Activated T-cell treated with anti-CD3 and anti-CD28 coated beads, Interleukin-2, amount 50 U/mL, for 72 hours (primary cell): ENCODE results near the gene RELB. TPM values are rescaled to one million over a fixed set of nuclear protein-coding genes. Genes with fewer than 3 reads are reported as not detected.
"Not testable (repeated sequence)": the region's sequence is repeated elsewhere in the genome, so short reads cannot be mapped to it uniquely, and the experiment has no call there.

Source experiments
- ATAC-seq, 2 donors: fragments of 150-1000 bp; cut with Tn5 transposase; replicated peaks in 1 of 2; 2 replicates each; pipeline ENCODE4 v1.10.0; 2021; ENCODE audit warnings: moderate library complexity in 2 of 2, mild to moderate bottlenecking in 1 of 2
- DNase-seq, 2 donors: peaks; one replicate each; pipeline ENCODE4 v3.0.0; 2021 to 2022; ENCODE audit warnings: mixed read lengths in 1 of 2
- H3K27ac Mint-ChIP-seq: one replicate; pipeline ENCODE4 v1.8.0; 2022; ENCODE audit warnings: mild to moderate bottlenecking, moderate library complexity, mixed read lengths
- H3K27me3 Mint-ChIP-seq: one replicate; pipeline ENCODE4 v1.8.0; 2022; ENCODE audit warnings: low read depth, mixed read lengths
- H3K36me3 Mint-ChIP-seq, 2 donors: one replicate each; pipeline ENCODE4 v1.8.0; 2022; ENCODE audit warnings: mixed read lengths in 2 of 2, mild to moderate bottlenecking in 1 of 2; ENCODE audit not compliant: insufficient read depth in 2 of 2
- H3K4me1 Mint-ChIP-seq: one replicate; pipeline ENCODE4 v1.8.0; 2022; ENCODE audit warnings: low read depth, mixed read lengths
- H3K4me3 Mint-ChIP-seq, 2 donors: one replicate each; pipeline ENCODE4 v1.8.0; 2022; ENCODE audit warnings: mild to moderate bottlenecking in 2 of 2, mixed read lengths in 2 of 2, moderate library complexity in 2 of 2
- H3K9me3 Mint-ChIP-seq, 2 donors: one replicate each; pipeline ENCODE4 v1.8.0; 2022; ENCODE audit warnings: mixed read lengths in 2 of 2
- total RNA-seq, 2 donors: library from RNA; stranded (reverse); gene quantifications; one replicate each; pipeline ENCODE4 v1.2.3, GENCODE V29; 2022

Gene RELB
- total RNA-seq, 2 donors from 2014 or later, result 142 to 145 TPM

GRCh38 chr19:44969437-44969836 lies 31.8 kb upstream of the RELB start:
- no peak for ATAC-seq
- Mint-ChIP-seq H3K4me1 (no peaks in the 10 kb centered on the region), H3K4me3 (no peak overlapping the region), H3K27ac (no peak overlapping the region), H3K36me3 (peaks cover 0 to 11% of the 10 kb centered on the region in 2 donors), H3K27me3 (no peaks in the 10 kb centered on the region), H3K9me3 (no peaks in the 10 kb centered on the region)
- no peak for DNase-seq

DNA sequence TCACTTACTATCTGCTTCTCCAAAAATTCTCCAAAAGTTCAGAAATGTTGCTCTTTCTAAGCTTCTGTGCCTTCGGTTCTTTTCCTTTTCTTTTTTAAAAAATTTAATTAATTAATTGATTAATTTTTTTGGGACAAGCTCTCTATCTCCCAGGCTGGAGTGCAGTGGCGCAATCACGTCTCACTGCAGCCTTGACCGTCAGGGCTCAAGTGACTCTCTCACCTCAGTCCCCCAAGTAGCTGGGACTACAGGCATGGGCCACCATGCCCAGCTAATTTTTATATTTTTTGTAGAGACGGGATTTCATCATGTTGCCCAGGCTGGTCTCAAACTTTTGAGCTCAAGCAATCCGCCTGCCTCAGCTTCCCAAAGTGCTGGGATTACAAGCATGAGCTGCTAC lies 29.8 kb upstream of the RELB start:
- not testable (repeated sequence) for H3K27me3 Mint-ChIP-seq, DNase-seq, H3K36me3 Mint-ChIP-seq, H3K9me3 Mint-ChIP-seq, ATAC-seq, H3K4me1 Mint-ChIP-seq, H3K27ac Mint-ChIP-seq, H3K4me3 Mint-ChIP-seq

- Mint-ChIP-seq H3K4me3 (no peak overlapping the region), H3K36me3 (peaks cover 5 to 12% of the 10 kb centered on the region in 2 donors), H3K27ac (no peak overlapping the region), H3K4me1 (no peaks in the 10 kb centered on the region), H3K9me3 (no peaks in the 10 kb centered on the region), H3K27me3 (no peaks in the 10 kb centered on the region)
- DNase-seq (no peak), ATAC-seq (no peak)
These were observed 28.5 kb upstream of the RELB start for GRCh38 chr19:44972802-44973201.

- no peak overlapping the region for H3K27ac Mint-ChIP-seq
- no peak overlapping the region for H3K4me3 Mint-ChIP-seq
- H3K36me3 Mint-ChIP-seq, result peaks cover 5 to 14% of the 10 kb centered on the region in 2 donors
- no peaks in the 10 kb centered on the region for H3K4me1 Mint-ChIP-seq
- no peaks in the 10 kb centered on the region for H3K9me3 Mint-ChIP-seq
- no peaks in the 10 kb centered on the region for H3K27me3 Mint-ChIP-seq
- DNase-seq, result no peak
- ATAC-seq, result no peak
These were observed 27.1 kb upstream of the RELB start for GRCh38 chr19:44973982-44974735.

- peaks cover 5 to 14% of the 10 kb centered on the region in 2 donors for H3K36me3 Mint-ChIP-seq
- ATAC-seq, result peak in 1 of 2 donors; percentile 38
These were observed 26.4 kb upstream of the RELB start for GRCh38 chr19:44974857-44975256.

GRCh38 chr19:44975444-44975843 lies 25.8 kb upstream of the RELB start:
- Mint-ChIP-seq H3K4me3 (no peak overlapping the region), H3K4me1 (no peaks in the 10 kb centered on the region), H3K9me3 (no peaks in the 10 kb centered on the region), H3K27ac (no peak overlapping the region), H3K36me3 (peaks cover 5 to 14% of the 10 kb centered on the region in 2 donors), H3K27me3 (no peaks in the 10 kb centered on the region)
- DNase-seq (no peak), ATAC-seq (no peak)

More at GRCh38 chr19:44974857-44975256, 26.4 kb upstream of the RELB start:
- Mint-ChIP-seq H3K4me3 (no peak overlapping the region), H3K27me3 (no peaks in the 10 kb centered on the region), H3K27ac (no peak overlapping the region), H3K9me3 (no peaks in the 10 kb centered on the region), H3K4me1 (no peaks in the 10 kb centered on the region)
- DNase-seq, result no peak

DNA sequence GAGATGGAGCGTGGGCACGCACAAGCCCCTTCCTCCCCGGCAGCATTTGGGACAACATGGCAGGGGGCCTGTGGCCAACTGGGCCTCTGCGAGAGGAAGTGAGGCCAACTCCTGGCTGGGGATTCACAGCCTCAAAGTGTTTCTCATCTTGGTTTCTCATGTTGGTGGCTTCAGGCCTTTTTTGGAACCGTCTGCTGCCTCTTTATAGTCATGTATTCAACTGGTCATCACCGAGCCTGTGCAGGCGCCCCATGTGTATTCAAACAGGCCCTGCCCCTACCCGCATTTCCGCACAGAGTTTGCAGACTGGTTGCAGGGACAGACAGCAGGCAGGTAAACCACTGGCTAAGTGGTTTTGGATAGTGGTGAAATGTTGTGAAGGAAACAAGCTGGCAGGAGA lies 17.3 kb upstream of the RELB start:
- no peaks in the 10 kb centered on the region for H3K36me3 Mint-ChIP-seq
- DNase-seq (no peak), ATAC-seq (no peak)
- H3K9me3 Mint-ChIP-seq, result no peaks in the 10 kb centered on the region
- peak overlapping the region; percentile 31 for H3K27ac Mint-ChIP-seq
- no peak overlapping the region for H3K4me3 Mint-ChIP-seq
- no peaks in the 10 kb centered on the region for H3K4me1 Mint-ChIP-seq
- no peaks in the 10 kb centered on the region for H3K27me3 Mint-ChIP-seq

DNA sequence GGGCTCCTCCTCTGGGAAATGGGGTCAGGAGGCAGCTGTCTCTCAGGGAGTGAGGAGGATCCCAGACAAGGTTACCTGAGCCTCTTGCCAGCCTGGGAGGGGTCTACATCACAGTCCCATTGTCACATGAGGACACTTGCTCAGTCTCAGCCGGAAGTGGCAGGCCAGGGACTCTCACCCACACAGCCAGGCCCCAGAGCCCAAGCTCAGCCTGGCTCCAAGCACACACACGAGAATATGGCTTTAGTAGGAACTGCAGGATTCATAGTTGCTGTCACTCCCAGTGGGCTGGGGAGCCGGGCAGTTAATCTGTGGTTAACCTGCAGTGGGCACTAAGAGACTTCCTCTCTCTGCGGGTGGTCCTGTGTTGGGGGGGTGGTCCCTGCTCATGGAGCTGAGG lies 15.8 kb upstream of the RELB start:
- Mint-ChIP-seq H3K27ac (no peak overlapping the region), H3K4me3 (no peak overlapping the region), H3K27me3 (no peaks in the 10 kb centered on the region), H3K4me1 (no peaks in the 10 kb centered on the region), H3K9me3 (no peaks in the 10 kb centered on the region), H3K36me3 (no peaks in the 10 kb centered on the region)
- DNase-seq (no peak), ATAC-seq (no peak)

DNA sequence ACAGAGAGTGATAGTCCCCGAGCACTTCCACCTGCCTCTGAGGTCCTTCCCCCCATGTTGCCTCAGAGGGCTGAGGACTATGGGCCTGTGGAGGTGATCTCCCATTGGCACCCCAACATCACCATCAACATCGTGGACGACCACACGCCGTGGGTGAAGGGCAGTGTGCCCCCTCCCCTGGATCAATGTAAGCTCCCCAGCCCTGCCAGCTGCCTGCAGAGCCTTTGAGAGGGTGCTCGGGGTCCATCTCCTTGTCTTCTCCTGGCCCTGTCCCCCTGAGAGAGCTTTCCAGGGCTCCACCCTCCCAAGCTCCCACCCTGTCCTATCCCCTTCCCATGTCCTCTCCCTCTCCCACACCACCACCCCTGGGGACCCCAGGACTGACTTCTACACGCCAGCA lies 14.9 kb upstream of the RELB start:
- no peak for ATAC-seq
- H3K9me3 Mint-ChIP-seq, result no peaks in the 10 kb centered on the region
- no peak overlapping the region for H3K4me3 Mint-ChIP-seq
- no peaks in the 10 kb centered on the region for H3K27me3 Mint-ChIP-seq
- no peaks in the 10 kb centered on the region for H3K36me3 Mint-ChIP-seq
- no peak overlapping the region for H3K27ac Mint-ChIP-seq
- DNase-seq, result no peak
- no peaks in the 10 kb centered on the region for H3K4me1 Mint-ChIP-seq

GRCh38 chr19:44987148-44987675 lies 14.1 kb upstream of the RELB start:
- Mint-ChIP-seq H3K4me3 (no peak overlapping the region), H3K4me1 (no peaks in the 10 kb centered on the region), H3K27ac (no peak overlapping the region), H3K9me3 (no peaks in the 10 kb centered on the region), H3K36me3 (peaks cover 0 to 2% of the 10 kb centered on the region in 2 donors), H3K27me3 (no peaks in the 10 kb centered on the region)
- ATAC-seq, result no peak
- DNase-seq, result no peak

GRCh38 chr19:44988273-44988672 lies 13.0 kb upstream of the RELB start:
- Mint-ChIP-seq H3K9me3 (no peaks in the 10 kb centered on the region), H3K27me3 (no peaks in the 10 kb centered on the region), H3K4me3 (no peak overlapping the region), H3K36me3 (peaks cover 0 to 2% of the 10 kb centered on the region in 2 donors), H3K27ac (no peak overlapping the region), H3K4me1 (no peaks in the 10 kb centered on the region)
- ATAC-seq (no peak), DNase-seq (no peak)

DNA sequence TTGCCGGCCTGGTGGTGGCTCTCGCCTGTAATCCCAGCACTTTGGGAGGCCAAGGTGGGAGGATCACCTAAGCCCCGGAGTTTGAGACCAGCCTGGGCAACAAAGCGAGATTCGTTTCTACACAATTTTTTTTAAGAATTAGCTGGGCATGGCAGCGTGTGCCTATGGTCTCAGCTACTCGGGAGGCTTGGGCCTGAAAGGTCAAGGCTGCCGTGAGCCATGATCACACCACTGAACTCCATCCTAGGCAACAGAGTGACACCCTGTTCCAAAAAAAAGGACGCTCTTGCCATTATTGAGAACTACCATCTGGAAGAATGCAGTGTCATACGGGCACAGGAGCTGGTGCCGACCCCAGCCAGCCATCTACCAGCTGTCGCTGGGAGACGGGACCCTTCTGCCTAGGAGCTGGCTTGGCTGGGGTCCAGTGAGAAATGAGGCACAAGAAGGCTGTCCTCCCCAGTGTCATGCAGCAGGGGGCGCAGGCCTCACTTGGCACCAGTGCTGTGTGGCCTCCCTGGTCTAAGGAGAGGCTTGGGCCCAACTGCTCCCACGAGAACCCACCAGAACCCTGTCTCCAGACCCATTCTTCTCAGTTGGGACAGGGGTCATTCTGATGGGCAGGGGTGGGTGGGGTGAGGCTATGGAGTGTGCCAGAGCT lies 12.2 kb upstream of the RELB start:
- DNase-seq (peak; percentile 73 to 74), ATAC-seq (peak; percentile 76 to 80)
- H3K4me3 Mint-ChIP-seq, result no peak overlapping the region
- no peaks in the 10 kb centered on the region for H3K27me3 Mint-ChIP-seq
- peaks cover 0 to 2% of the 10 kb centered on the region in 2 donors for H3K36me3 Mint-ChIP-seq
- no peaks in the 10 kb centered on the region for H3K9me3 Mint-ChIP-seq
- no peaks in the 10 kb centered on the region for H3K4me1 Mint-ChIP-seq
- H3K27ac Mint-ChIP-seq, result no peak overlapping the region

GRCh38 chr19:44990459-44990858 lies 10.8 kb upstream of the RELB start:
- ATAC-seq (no peak), DNase-seq (no peak)
- Mint-ChIP-seq H3K27me3 (no peaks in the 10 kb centered on the region), H3K4me1 (no peaks in the 10 kb centered on the region), H3K9me3 (no peaks in the 10 kb centered on the region), H3K4me3 (no peak overlapping the region), H3K36me3 (peaks cover 0 to 2% of the 10 kb centered on the region in 2 donors), H3K27ac (no peak overlapping the region)
